ENCODE results near the gene ARMH3.

DNA sequence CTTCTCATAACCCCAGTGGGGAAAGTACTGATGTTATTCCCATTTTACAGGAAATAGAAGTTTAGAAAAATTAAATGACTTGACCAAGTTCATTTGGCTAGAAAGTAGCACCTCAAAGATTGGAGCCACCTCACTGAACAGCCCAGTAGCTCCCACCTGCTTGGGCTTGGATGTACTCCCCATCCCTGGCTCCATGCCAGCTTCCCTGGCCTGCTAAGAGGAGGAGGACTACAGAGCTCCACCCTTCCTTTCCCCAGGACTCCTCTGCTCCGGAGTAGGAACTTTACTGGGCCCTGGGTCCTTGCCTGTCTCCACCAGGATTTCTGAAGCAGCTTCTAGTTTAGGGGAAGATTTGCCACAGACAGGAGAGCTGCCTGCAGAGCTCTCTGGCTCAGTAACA lies 12.2 kb upstream of the ARMH3 start:
- TF ChIP-seq, protein P1, sequence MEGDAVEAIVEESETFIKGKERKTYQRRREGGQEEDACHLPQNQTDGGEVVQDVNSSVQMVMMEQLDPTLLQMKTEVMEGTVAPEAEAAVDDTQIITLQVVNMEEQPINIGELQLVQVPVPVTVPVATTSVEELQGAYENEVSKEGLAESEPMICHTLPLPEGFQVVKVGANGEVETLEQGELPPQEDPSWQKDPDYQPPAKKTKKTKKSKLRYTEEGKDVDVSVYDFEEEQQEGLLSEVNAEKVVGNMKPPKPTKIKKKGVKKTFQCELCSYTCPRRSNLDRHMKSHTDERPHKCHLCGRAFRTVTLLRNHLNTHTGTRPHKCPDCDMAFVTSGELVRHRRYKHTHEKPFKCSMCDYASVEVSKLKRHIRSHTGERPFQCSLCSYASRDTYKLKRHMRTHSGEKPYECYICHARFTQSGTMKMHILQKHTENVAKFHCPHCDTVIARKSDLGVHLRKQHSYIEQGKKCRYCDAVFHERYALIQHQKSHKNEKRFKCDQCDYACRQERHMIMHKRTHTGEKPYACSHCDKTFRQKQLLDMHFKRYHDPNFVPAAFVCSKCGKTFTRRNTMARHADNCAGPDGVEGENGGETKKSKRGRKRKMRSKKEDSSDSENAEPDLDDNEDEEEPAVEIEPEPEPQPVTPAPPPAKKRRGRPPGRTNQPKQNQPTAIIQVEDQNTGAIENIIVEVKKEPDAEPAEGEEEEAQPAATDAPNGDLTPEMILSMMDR (IDR thresholded peaks at IDR 0.05 in 2 of 3, conservative IDR thresholded peaks at IDR 0.05 in 1 of 3; ENCODE audit: control insufficient read depth in 2 of 3, extremely low read depth in 1 of 3, insufficient read depth in 1 of 3, low read depth in 3 of 3, low read length in 3 of 3): no peak
- no peak for TF ChIP-seq TARDBP (IDR thresholded peaks at IDR 0.05; ENCODE audit: borderline replicate concordance)
- TF ChIP-seq TCF7 (IDR thresholded peaks at IDR 0.05; ENCODE audit: borderline replicate concordance): no peak
- TF ChIP-seq CEBPB (IDR thresholded peaks at IDR 0.05; ENCODE audit: borderline replicate concordance in 1 of 2, low read depth in 2 of 2, low read length in 2 of 2): no peak
